HUDEP-2 (cell line): Measurements from ENCODE around the gene DAGLA.
"Not testable (repeated sequence)": the region's sequence is repeated elsewhere in the genome, so short reads cannot be mapped to it uniquely, and the experiment has no call there.

Experiments
- DNase-seq, 76 experiments: peaks; one replicate each; lab custom pipeline; 2025; ENCODE audit not compliant: unreplicated experiment in 76 of 76; lab: John Stamatoyannopoulos, UW

Gene DAGLA, protein sequence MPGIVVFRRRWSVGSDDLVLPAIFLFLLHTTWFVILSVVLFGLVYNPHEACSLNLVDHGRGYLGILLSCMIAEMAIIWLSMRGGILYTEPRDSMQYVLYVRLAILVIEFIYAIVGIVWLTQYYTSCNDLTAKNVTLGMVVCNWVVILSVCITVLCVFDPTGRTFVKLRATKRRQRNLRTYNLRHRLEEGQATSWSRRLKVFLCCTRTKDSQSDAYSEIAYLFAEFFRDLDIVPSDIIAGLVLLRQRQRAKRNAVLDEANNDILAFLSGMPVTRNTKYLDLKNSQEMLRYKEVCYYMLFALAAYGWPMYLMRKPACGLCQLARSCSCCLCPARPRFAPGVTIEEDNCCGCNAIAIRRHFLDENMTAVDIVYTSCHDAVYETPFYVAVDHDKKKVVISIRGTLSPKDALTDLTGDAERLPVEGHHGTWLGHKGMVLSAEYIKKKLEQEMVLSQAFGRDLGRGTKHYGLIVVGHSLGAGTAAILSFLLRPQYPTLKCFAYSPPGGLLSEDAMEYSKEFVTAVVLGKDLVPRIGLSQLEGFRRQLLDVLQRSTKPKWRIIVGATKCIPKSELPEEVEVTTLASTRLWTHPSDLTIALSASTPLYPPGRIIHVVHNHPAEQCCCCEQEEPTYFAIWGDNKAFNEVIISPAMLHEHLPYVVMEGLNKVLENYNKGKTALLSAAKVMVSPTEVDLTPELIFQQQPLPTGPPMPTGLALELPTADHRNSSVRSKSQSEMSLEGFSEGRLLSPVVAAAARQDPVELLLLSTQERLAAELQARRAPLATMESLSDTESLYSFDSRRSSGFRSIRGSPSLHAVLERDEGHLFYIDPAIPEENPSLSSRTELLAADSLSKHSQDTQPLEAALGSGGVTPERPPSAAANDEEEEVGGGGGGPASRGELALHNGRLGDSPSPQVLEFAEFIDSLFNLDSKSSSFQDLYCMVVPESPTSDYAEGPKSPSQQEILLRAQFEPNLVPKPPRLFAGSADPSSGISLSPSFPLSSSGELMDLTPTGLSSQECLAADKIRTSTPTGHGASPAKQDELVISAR

DNA sequence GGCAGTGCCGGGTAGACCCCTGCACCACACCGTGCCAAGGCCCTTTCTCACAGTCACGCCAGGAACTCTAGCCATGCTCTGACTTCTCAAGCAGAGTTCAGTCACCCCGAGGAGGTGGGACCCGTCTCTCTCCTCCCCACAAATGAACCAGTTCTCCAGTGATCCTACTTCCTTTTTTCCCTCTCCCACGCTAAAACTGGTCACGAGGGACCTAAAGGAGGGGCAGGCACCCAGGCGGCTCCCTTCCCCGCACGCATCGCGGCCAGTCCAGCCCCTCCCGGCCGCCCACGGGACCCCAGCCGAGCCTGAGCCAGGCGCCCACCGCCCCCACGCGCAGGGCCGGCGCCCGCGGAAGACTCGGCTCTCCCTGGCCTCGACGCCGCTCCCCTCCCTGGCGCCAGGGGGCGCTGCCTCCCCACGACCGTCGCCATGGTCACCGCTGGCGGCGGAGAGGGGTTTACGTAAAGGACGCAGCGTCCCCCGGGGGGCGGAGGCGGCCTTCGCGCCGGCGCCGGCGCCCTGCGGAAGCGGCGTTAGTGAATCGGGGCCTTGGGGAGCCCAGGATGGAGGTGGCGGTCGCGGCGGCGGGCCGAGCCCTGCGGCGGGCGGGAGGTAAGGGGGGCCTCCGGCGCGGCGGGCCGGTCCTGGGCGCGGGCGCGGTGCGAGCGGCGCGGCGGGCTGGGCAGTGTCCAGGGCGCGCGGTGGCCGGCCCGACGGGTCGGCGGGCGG lies at the start of gene DAGLA:
TSS of gene DAGLA (plus strand) at position 499 of the 729 bp plus-strand sequence. CDS start 39,765 bp downstream, outside the sequence.
- DNase-seq, result peak in 35 of 76 experiments; percentile 5 to 56 (median 20)

DNA sequence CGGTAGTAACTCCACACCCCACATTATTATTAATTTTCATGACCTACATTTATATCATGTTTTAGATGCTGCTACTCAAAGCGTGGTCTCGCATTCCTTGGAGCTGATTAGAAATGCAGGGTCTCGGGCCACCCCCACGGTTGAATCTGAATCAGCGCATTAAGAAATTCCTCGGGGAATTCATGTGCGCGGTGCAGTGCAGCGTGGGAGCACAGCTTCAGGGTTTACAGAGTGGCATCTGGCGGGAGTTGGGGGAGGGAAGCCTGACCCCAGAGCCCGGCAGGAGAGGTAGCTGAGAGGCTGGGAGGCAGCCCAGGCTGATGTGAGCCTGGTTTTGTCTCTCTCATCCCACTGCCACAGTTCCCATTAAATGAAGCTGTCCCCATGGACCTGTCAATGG lies 48.1 kb upstream of the DAGLA start:
- no peak for DNase-seq

DNA sequence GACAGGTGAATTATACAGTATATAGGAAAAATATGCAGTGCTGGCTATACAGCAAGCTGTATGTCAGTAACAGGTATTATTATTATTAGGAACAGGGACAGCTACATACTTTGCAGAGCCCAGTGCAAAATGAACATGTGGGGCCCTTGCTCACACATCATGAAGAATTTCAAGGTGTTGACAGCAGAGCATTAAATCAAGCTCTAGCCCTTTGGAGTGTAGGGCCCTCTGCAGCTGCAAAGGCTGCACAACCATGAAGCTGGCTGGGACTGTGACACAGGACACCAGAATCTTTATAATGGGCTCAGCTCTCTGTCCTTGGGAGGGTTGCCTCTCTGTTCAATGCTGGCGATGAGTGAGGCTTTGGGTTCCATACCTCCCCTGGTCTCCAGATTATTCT lies 44.9 kb upstream of the DAGLA start:
- no peak for DNase-seq

DNA sequence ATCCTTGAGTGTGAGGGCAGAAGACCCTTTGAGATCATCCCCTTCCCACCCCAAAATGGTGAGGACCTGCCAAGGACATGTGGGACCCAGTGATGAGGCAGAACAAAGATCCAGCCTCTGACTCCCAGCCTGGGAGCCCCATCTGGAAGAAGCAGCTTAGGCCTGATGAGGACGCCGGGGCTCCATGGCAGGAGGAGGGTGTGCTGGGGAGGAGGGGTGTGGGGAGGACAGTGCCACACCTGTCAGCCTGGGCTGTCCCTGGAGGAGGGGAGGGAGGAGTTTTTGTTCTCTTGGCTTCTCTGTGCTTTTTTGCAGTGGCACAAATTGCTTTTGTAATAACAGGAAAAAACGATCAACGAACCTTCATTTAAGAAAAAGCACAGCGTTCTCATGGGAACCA lies 44.4 kb upstream of the DAGLA start:
- no peak for DNase-seq

DNA sequence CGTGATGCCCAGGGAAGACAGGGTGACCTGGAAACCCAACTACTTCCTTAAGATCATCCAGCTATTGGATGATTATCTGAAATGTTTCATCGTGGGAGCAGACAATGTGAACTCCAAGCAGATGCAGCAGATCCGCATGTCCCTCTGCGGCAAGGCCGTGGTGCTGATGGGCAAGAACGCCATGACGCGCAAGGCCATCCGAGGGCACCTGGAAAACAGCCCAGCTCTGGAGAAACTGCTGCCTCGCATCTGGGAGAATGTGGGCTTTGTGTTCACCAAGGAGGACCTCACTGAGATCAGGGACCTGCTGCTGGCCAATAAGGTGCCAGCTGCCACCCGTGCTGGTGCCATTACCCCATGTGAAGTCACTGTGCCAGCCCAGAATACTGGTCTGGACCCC lies 43.5 kb upstream of the DAGLA start:
- DNase-seq, result no peak

- no peak for DNase-seq
Observed at GRCh38 chr11:61637277-61637676, 42.9 kb upstream of the DAGLA start.

DNA sequence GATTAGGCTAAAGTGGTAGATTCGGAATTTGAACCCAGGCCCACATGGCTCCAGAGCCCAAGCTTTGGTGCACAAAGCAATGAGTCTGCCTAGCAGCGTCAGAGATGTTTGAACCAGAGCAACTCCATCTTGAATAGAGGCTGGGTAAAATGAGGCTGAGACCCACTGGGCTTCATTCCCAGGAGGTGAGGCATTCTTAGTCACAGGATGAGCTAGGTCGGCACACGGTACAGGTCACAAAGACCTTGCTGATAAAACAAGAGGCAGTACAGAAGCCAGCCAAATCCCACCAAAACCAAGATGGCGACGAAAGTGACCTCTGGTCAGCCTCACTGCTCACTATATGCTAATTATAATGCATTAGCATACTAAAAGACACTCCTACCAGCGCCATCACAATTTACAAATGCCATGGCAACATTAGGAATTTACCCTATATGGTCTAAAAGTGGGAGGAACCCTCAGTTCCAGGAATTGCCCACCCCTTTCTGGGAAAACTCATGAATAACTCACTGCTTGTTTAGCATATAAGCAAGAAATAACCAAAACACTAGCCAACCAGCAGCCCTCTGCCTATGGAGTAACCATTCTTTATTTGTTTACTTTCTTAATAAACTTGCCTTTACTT lies 40.3 kb upstream of the DAGLA start:
- DNase-seq, result peak in 1 of 76 experiments; percentile 0

GRCh38 chr11:61642162-61642561 lies 38.0 kb upstream of the DAGLA start:
- no peak for DNase-seq

DNA sequence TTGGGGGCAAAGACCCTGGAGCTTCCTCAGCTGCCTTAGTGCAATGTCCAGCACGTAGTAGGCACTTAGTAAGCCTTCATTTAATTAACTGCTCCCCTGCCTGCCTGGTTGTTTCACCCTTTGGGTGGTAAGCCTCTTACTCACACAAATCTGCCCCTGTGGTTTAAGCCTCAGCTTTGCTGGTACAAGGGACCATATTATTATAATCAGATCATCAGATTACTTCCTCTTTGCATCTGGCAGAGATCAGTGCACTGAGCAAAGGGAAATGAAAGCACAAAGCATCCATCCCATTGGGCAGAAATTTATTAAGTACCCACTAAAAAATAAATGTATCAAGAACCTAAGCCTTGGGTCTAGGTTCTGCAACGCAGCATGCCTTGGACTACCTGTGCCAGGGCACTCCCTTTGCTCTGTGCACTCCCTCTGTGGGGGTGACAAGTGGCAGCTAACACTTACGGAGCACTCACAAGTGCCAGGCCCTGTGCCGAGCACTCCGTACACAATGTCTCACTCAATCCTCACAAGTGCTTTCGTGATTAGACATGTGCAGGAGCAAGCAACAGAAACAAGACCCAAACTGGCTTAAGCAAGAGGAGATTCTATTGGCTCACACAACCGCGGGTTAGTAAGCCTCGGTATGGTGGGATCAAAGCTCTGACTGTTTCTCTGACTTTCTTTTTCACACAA lies 34.9 kb upstream of the DAGLA start:
- DNase-seq, result no peak

DNA sequence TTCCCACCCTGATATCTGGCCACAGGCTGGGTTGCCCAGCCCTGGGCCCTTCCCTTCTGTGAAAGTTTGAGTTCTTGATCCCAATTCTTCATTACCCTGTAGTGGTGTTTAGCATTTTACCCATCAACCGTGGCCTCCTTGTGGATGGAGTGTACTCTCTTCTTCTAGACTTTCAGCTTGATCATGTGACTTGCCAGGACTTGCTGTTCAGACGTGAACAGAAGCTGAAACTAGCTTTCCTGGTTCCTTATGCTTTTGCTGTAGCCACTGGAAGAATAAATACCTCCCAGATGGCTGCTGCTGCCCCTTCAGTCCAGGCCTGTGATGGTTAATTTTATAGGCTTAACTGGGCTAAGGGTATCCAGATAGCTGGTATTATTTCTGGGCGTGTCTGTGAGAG lies 32.7 kb upstream of the DAGLA start:
- DNase-seq, result no peak

- DNase-seq, result no peak
Observed at GRCh38 chr11:61650781-61651571, 29.2 kb upstream of the DAGLA start.

DNA sequence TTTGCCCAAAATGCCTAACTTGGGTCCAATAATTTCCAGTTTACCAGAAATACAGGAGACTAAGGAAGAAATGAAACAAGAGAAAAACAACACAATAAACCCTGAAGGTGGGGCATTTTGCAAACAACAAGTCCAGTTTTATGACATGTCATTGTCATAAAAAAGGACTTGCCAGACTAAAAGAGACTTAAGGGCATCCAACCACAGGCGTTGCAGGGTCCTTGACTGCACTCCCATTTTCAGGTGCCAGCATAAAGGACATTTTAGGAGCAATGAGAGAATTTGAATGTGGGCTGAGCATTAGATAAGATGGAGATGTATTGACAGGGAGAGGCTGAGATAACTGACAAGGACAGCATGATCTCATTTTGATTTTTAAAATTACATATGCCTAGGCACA lies 28.1 kb upstream of the DAGLA start:
- no peak for DNase-seq

DNA sequence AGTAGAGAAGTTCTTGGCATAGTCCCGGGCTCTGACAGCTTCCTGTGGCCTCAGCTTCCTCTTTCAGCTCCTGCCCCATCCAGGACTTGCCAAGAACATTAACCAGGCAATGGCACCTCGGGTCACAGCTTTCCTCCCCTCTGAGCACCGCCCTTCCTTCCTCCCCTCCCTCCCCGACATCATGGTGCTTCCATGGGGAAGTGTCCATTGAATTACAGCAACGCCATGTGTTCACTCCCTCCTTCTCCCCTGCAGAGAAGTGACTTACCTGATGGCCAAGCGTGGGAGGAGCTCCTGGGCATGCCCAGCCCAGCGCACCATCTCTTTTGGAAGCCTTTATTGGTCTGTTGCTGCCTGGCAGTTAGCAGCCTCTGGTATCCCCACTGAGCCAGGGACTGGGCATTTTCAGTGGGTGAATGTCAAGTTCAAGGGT lies 25.8 kb upstream of the DAGLA start:
- no peak for DNase-seq

GRCh38 chr11:61655266-61656159 lies 24.7 kb upstream of the DAGLA start:
- DNase-seq, result not testable (repeated sequence)

DNA sequence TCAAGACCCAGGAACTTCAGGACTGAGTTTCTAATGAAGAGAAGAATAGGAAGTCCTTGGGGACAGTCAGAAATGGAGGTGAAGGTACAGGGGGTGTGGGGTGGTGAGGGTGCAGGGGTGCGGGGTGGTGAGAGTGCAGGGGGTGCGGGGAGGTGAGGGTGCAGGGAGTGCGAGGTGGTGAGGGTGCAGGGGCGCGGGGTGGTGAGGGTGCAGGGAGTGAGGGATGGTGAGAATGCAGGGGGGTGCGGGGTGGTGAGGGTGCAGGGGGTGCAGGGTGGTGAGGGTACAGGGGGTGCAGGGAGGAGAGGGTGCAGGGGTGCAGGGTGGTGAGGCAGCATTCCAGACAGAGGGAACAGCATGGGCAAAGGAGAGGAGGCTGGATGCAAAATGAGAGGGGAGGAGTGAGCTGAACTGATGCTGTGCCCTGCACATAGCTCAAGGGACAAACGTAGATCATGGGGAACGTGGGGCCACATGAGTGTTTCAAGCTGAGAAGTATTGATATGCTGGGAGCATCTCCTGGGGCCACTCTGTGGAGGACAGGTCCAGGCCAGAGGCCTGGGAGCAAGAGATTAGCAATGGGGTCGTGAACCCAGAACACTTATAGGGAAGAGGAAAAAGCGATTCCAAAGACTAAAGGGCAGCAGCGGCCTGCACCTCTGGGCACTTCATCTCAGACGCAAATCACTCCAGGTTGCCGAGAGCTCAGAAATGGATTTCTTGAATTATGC lies 23.7 kb upstream of the DAGLA start:
- no peak for DNase-seq

GRCh38 chr11:61657566-61658290 lies 22.5 kb upstream of the DAGLA start:
- no peak for DNase-seq
